NOMO-1 treated with DMSO at 0.1 percent for 48 hours (cell line): ENCODE measurements around the gene GGT7.
"Not testable (repeated sequence)": the region's sequence is repeated elsewhere in the genome, so short reads cannot be mapped to it uniquely, and the experiment has no call there.

ENCODE experiments used
- DNase-seq: peaks from one replicate; lab custom pipeline; 2025; ENCODE audit not compliant: unreplicated experiment; lab: John Stamatoyannopoulos, UW

Gene GGT7

DNA sequence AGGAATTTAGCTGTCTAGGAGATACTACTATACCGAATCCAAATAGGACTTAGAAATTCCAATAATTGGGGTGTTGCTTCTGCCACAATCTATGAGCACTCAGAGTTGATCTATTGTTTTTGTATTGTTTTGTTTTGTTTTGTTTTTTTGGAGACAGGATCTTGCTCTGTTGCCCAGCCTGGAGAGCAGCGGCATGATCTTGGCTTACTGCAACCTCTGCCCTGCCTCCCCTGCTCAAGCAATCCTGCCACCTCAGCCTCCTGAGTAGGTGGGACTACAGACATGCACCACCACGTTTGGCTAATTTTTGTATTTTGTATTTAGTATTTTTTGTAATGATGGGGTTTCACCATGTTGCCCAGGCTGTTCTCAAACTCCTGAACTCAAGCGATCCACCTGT lies 11.2 kb upstream of the GGT7 start:
- no peak for DNase-seq

DNA sequence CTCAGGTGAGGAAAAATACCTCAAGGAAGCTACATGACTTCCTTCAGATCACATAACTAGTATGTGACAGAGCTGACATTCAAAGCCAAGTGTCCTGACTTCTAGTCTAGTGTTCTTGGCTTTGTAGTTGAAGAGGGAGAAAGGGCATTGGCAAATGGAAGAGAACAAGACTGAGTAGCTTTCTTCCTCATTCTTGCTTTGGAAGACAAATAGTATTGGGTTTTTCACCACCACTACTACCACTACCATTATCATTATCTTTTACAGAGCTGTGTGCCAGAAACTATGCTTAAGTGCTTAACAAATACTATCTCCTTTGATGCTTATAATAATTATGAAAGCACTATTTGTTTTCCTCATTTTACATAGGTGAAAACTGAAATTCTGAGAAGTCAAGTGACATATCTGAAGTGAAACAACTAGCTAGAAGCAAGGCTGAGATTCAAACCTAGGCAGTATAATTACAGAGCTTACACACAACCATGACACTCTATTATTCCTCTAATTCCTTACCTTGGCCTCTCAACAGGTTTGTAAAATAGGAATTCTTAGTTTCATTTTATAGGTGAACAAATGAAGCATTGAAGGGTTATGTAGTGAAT lies 10.5 kb upstream of the GGT7 start:
- DNase-seq: no peak

DNA sequence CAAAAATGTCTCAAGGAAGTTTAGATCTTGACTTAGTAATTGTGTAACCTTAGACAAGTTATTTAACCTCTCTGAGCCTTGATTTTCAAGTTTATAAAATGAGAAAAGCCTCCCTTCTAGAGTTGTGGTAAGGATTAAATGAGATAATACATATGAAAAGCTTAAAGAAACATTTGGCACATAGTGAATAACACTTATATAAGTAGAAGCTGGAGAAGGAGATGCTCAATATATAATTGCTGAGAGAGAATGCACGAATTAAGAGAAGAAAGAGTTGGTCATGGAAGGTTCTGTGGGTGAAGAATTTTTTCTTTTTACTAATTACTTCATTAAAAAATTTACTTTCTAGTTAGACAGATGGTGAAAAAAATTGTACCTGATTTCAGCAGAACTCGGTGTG lies 9.0 kb upstream of the GGT7 start:
- DNase-seq: no peak

DNA sequence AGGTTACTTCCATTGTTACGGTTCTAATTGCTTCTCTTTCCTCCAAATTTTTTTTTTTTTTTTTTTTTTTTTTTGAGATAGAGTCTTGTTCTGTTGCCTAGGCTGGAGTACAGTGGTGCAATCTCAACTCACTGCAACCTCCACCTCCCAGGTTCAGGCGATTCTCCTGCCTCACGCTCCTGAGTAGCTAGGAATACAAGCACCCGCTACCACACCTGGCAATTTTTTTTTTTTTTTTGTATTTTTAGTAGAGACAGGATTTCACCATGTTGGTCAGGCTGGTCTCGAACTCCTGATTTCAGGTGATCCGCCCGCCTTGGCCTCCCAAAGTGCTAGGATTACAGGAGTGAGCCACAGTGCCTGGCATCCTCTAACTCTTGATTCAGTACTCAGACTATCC lies 8.3 kb upstream of the GGT7 start:
- DNase-seq: not testable (repeated sequence)

DNA sequence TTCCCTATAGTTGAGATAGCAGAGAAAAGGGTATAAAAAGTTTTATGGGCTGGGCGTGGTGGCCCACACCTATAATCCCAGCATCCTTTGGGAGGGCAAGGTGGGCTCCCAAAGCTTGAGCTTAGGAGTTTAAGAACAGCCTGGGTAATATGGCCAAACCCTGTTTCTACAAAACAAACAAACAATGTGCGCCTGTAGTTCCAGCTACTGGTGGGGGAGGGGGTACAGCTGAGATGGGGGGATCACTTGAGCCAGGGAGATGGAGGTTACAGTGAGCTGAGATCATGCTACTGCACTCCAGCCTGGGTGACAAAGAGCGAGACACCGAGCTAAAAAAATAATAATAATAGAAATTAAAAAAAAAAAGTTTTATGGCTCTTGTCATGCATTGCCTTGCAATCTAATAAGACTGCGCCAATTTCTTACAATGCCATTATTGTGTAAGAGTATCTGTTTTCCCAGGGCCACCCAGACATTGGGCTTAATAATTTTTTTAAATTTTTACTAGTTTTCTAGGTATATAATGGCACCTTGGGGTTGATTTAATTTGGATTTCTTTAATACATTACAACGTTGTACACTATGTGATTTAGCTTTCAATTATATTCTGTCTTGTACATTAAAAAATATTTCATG lies 7.7 kb upstream of the GGT7 start:
- DNase-seq: no peak

DNA sequence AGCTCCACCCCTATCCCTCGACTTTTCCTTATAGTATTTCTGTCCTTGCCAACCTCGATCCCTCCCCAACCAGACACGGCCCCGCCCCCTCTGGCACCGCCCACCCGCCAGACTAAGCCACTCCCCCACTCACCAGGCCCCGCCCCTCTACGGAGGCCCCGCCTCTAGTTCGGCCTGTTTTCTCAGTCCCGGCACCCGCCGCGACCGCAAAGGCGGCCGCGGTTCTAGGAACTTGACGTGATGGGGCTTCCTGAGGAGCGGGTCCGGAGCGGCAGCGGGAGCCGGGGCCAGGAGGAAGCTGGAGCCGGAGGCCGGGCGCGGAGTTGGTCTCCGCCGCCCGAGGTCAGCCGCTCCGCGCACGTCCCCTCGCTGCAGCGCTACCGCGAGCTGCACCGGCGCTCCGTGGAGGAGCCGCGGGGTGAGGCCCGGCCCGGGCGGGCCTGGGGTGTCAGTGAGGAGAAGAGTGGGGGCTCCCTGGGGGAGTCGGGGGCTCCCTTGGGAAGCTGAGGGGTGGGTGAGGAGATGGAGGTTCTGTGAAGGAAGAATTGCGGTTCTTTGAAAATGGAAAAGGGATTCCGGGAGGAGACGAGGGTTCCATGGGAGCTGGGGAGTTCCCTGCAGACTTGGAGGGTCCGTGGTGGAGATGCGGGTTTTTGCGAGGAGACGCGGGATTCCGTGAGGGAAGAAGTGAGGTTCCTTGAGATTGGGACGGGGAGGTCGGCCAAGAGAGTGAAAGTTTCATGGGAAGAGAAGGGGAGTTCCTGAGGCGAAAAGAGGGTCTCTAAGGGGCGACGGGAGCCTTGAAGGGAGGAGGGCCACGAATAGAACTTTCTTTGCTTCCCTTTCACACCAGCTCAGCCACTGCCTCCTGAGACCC lies 4.0 kb upstream of the GGT7 start, which contains the start of gene ACSS2:
Gene ACSS2, plus strand, starts transcription at position 207 of the 877 bp plus-strand sequence. Its CDS starts 34 bp downstream, at position 241.
- no peak for DNase-seq

DNA sequence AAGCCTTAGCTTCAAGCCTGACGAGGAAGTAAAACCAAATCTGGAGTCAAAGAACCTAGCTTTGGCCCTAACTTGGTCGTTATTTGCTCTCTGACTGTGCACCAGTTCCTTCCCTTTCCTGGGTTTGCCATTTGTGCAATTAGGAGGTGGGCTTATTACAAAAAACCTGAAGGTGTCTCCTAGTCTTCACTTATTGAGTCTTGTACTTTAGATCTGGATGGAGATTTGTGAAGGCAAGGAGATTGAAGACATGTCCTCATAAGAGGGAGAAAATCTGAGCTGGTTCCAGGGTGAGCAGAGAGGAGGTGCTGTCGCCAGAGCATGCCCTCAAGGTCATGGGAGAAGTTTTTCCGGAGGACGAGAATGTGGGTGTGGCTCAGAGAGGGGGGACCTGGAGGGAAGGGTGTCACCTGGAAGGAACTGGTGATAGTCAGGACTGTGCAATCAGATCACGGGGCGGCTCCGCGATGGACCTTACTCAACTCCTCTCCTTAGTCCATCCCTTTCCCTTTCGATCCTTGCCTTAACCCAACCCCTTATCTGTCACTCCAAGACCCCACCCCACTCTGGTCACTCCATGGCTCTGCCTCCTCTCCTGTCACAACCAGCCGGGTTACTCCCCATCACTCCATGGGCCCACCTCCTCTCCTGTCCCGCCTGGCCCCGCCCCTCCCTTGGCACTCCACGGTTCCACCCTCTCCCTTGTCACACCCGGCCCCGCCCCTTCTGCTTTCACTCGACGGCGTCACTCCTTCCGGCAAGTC lies 3.2 kb upstream of the GGT7 start:
- peak; percentile 99 for DNase-seq

DNA sequence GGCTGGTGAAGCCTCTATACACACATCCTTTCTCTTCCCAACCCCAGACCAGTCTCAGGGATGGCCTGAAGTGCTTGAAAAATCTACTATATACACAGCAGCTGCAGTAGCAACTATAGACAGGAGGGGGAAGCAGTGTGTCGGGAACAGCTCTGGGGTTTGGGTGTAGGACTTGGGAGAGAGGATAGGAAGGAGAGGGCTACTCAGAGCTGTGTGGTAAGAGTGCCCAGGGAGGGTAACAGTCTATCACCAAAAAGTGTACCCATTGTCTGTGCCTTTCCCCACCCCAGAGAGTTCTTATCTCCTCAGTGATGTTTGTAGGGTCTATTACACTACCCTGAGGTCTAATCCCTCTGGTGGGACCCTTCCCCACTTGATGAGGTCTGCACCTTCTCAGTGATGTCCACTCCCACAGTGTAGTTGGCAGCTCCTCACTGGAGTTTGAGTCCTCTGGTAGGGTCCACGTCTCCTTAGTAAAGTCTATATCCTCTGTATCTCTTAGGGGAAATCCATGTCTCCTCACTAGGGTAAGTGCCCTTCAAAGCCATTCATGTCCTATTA lies 1.5 kb upstream of the GGT7 start:
- DNase-seq: peak; percentile 81

DNA sequence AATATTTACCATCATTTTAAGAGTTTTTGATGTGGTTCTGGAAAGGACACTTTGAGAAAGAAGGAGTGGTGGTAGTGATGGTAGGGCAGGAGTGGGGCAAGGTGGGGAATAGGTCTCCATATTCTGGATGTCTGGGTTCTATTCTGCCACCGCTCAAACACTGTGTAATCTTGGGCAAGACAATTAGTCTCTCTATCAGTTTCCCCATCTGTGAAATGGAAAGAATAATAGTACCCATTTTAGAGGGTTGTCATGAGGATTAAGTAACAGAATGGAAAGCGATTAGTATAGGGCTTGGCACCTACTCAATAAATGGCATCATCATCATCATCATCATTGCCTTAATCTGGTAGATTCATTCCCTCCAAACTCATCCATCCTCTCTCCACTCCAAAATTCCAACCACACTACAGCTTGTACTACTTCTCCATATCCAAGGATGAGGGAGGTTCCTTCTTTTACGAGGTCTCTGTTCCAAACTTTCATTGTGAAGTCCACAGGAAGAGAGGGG lies 982 bp upstream of the GGT7 start:
- no peak for DNase-seq

DNA sequence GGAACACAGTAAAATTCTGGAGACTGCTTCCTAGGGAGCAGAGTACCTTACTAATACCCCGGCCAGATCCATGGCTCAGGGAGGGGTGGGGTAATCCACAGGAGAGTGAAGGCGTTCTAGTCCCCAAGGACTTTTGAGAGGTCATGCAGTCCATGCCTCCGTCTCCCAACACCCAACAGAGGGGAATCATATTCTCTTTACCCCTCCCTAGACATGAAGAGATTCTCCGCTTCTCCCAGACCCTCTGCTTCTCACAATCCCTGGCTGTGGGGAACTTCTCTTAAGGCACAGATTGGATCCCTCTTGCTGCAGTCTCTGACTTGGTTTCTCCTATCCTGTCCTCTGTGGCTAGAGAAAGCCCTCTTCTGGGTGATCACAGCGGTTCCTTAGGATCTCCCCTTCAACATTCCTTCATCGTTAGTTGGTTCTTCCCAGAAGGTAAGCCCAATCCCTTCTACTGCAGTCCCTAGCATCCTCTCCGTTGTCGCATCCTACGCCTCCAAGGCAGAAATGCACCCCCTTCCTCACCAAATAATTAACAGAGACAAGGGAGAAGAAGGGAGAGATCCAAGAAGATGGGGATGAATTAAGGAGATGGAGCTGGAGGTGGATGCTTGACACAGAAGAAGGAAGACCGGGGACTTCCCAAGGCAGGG lies 562 bp downstream of the GGT7 start:
- DNase-seq: no peak

DNA sequence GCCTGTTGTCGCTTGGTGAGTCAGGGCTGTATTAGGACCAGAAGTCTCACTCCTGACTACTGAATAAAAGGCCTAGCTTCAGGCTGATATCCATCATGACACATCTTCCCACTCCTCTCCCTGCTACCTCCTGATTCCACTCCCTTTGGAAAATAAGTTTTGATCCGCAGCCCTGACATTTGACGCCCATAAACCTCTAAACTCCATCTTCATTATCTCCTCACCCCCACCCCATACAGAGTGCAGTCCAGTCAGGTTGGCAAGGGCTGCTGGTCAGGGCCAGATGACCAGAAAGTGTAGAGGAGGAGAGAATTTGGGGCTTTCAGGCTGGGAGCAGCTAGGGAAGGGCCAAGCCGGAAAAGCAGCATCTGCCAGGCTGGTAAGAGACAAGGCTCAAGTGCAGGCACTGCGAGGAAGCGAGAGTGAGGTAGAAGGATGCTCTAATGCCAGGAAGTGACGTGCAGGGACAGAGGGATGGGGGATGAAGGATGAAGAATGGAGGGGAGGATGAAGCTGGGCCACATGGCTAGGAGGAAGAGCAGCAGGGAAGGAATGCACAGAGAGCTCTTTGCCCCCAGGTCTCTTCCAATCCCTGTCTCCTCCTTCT lies 1.2 kb downstream of the GGT7 start:
- no peak for DNase-seq

DNA sequence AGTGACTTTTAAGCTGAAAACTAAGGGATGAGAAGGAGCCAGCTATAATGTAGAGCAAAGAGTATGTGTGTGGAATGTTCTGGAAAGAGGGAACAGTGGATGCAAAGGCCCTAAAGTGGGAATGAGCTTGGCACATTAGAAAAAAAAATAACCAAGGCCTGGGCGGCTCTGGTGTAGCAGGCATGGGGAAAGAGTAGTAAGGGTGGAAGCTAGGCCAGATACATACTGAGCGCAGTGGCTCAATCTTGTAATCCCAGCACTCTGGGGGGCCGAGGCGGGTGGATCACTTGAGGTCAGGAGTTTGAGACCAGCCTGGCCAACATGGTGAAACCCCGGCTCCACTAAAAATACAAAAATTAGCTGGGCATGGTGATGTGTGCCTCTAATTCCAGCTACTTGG lies 8.4 kb downstream of the GGT7 start:
- DNase-seq: no peak

DNA sequence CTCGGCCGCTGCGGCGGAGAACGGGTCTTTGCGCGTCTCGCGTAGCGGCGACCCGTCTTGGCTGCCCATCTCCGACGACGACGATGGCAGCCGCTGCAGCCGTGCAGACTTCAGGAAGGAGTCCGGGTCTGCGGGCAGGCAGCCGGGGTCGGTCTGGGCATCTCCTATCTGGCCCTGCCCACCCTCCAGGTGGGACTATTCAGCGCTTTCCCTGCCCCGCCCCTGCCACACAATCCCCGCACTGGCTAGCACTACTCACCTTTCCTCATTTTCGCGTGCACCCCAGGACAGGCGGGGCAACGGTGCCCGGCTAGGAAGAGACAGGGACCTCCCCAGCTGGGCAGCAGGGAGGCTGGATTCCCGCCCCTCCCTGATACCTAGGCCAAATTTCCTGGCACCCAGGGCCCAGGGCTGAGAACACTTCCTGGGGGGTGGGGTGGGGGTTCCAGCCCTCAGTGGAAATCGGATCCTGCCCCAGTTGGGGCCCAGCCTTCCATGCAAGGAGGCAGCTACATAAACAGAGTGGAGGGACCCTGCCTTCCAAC lies 9.2 kb downstream of the GGT7 start:
- no peak for DNase-seq

DNA sequence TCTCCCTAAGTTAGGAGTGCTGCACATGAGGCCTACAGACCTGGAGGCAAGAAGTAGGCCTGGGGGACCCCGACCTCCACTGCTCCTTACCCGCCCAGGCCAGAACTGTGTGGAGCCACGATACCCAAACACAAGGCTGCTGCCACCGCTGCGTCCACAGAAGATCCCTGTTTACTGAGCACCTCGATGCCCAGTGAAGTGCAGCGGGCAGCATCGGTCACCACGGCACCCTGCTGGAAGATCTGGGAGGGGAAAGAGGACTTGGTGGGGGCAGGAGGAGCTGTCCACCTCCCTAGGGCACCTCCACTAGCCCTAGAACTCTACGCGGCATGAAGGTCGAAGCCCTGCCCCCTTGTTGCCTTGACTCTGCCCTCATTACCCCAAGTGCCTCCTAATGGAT lies 9.9 kb downstream of the GGT7 start:
- DNase-seq: no peak

DNA sequence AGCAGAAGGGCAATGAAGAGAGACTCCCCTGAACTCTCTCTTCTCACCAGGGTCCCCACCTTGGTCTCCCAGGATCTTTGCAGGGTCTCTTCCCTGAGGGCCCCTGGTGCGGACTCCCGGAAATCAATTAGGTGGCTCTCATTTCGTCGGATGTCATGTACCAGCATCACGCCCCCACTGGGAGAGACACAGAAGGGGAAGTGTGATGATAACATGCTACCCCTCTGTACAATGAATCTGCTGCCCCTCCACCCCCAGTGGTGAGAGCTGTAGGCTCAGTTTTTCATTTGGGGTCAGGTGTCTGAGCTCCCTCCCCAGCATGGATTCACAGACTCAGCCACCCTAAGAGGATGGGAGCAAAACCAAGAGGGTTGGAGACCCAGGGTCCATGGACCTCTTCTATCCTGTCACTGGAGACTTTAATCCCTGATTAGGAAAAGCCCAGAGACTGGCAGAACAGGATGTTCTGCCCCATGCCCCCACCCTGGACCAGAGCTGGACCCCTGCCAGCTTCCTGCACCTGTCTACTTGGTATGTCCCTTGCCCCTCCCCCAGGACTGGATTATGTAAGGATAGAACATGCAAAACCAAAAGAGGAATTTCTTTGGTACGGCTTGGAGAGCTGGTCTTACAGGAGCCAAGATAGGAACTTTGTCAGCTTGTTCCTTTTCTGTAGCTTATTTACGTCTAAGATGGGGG lies 11.1 kb downstream of the GGT7 start:
- no peak for DNase-seq

DNA sequence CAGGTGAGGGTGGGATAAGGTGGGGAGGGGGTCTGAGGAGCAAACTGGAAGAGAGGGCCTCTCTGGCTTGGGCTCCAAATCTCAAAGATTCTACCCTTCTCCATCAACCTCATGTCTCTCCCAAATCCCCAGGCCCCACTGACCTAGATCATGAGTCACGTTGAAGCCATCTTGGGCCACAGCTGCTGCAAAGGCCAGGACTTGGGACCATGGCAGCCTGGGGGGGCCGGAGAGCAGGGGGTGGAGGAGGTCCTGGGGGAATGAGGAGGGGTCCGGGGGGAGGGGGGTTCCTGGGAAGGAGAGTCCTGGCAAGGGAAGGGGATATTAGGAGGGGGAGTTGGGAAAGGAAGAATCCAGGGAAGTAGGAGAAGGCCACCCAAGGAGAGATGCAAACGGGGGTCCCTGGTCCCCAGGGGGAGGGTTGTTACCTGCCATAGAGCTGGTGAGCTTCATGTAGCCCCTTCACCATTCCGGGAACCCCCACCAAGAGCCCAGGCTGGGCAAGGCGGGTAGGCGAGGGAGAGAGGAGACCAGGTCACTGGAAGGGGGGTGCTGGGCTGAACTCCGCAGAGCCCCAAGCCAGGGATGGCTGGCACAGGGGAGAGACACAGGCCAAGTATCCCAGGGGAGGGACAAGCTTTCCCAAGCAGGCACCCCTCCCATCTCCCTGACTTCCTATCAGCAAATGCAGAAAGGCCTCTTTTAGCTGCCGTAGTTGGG lies 12.7 kb downstream of the GGT7 start:
- no peak for DNase-seq

DNA sequence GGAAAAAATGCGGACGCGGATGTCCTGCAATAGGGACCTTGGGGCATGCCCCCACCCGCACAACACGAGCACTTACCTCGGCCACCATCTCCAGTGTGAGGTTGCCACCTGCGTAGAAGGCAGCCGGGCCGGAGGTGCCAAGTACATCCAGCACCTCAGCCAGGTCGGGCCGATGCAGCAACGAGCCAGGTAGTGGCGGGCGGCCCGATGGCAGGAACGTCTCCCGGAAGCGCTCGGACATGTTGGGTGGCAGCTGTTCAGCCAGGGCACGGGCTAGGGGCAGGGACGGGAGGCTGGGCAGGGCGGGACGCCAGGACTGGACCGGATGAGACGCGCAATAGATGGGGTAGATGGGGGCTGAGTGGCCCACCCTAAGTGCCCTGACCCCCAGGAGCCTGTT lies 13.3 kb downstream of the GGT7 start:
- DNase-seq: no peak

DNA sequence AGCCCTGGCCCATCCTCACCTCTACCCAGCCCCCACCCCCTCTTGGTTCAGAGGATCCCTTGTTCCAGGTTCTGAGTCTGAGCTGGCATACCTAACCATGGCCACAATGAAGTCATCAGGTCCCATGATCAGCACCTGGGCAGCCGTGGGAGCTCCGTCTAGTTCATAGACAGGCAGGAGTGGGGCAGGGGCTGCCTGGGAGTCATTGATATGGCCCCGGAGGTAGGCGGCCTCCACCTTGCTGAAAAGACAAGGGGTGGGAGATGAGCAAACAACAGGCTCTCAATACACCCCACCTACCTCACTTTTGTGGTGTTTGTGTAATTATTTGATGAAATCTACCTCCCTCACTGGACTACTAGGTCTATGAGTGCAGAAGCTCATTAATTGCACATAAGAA lies 20.4 kb downstream of the GGT7 start:
- no peak for DNase-seq
